ENCODE measurements around the gene ATN1. TPM values are rescaled to one million over a fixed set of nuclear protein-coding genes. Genes with fewer than 3 reads are reported as not detected.
"Not testable (repeated sequence)": the region's sequence is repeated elsewhere in the genome, so short reads cannot be mapped to it uniquely, and the experiment has no call there.

The ATN1 gene
- total RNA-seq, 2 experiments from 2014 or later = 0.98 to 6.7 TPM

DNA sequence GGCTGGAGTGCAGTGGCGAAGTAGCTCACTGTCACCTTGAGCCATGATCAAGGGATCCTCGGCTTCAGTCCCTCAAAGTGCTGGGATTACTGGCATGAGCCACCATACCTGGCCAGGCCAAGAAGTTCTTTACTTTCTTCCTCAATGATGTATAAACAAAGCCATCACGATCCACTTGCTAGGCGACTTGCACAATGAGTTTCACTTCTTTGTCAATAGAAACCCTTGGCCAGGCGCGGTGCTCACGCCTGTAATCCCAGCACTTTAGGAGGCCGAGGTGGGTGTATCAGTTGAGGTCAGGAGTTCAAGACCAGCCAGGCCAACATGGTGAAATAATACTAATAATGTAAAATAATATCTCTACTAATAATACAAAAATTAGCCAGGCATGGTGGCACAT, 40.3 kb upstream of the ATN1 start:
- no peak for DNase-seq (ENCODE audit: low spot score)
- no peaks in the 10 kb centered on the region for H3K79me2 ChIP-seq (ENCODE audit: insufficient read depth, low read depth, low read length)
- H3K27ac ChIP-seq (ENCODE audit: low read depth, low read length, poor library complexity, severe bottlenecking) = no peak overlapping the region
- H3K4me1 ChIP-seq (ENCODE audit: insufficient read depth, low read length, poor library complexity, severe bottlenecking) = peaks cover 28% of the 10 kb centered on the region
- TF ChIP-seq EZH2phosphoT487 (IDR thresholded peaks at IDR 0.05; ENCODE audit: borderline replicate concordance, low read depth, low read length) = no peak
- TF ChIP-seq, protein P1, sequence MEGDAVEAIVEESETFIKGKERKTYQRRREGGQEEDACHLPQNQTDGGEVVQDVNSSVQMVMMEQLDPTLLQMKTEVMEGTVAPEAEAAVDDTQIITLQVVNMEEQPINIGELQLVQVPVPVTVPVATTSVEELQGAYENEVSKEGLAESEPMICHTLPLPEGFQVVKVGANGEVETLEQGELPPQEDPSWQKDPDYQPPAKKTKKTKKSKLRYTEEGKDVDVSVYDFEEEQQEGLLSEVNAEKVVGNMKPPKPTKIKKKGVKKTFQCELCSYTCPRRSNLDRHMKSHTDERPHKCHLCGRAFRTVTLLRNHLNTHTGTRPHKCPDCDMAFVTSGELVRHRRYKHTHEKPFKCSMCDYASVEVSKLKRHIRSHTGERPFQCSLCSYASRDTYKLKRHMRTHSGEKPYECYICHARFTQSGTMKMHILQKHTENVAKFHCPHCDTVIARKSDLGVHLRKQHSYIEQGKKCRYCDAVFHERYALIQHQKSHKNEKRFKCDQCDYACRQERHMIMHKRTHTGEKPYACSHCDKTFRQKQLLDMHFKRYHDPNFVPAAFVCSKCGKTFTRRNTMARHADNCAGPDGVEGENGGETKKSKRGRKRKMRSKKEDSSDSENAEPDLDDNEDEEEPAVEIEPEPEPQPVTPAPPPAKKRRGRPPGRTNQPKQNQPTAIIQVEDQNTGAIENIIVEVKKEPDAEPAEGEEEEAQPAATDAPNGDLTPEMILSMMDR (conservative IDR thresholded peaks at IDR 0.05; ENCODE audit: low read length) = no peak
- H2AFZ ChIP-seq (ENCODE audit: low read length) = no peak overlapping the region
- H3K4me2 ChIP-seq (ENCODE audit: low read length) = no peak overlapping the region
- CTCF ChIA-PET (ENCODE audit: unreplicated experiment) = no interaction called here
- POLR2A ChIA-PET = no interaction called here
- no peak overlapping the region for H3K4me3 ChIP-seq (ENCODE audit: low read depth, low read length, poor library complexity, severe bottlenecking)
- H3K9me2 ChIP-seq (ENCODE audit: insufficient read depth, low read length) = no peaks in the 10 kb centered on the region
- intact Hi-C loops (cut with micrococcal nuclease; ENCODE audit: unreplicated experiment) = no loop called here
- no peaks in the 10 kb centered on the region for H4K20me1 ChIP-seq (ENCODE audit: insufficient read depth, low read length)
- BruUV-seq (replicated peaks) = no TSS peak
- peaks cover 16% of the 10 kb centered on the region; the same call in 1 of the 2 replicates for H3K36me3 ChIP-seq (ENCODE audit: insufficient read depth, low read length)
- no peaks in the 10 kb centered on the region for H3K9me3 ChIP-seq (ENCODE audit: low read length)

DNA sequence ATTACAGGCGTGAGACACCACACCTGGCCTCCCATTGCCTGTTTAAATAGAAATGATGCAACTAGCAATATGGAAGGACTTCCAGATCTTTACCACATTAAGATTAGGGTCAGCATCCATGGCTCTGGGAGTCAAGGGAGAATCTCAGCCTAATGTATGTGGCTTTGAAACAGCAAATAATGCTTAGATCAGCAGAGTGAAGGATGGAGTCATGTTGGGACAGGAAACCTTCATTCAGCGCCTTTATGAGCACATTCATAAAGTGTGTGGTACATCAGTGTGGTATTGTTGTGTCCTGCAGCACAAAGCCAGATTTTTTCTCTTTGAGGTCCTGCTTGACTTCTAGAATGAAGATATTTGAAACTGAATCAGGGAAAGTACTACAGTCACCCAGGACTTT, 39.4 kb upstream of the ATN1 start:
- no TSS peak for BruUV-seq (replicated peaks)
- Histone ChIP-seq H3K4me2 (ENCODE audit: low read length) (no peak overlapping the region), H3K9me3 (ENCODE audit: low read length) (no peaks in the 10 kb centered on the region), H3K4me3 (ENCODE audit: low read depth, low read length, poor library complexity, severe bottlenecking) (no peak overlapping the region), H4K20me1 (ENCODE audit: insufficient read depth, low read length) (no peaks in the 10 kb centered on the region), H2AFZ (ENCODE audit: low read length) (no peak overlapping the region), H3K9me2 (ENCODE audit: insufficient read depth, low read length) (no peaks in the 10 kb centered on the region), H3K4me1 (ENCODE audit: insufficient read depth, low read length, poor library complexity, severe bottlenecking) (peaks cover 28% of the 10 kb centered on the region), H3K79me2 (ENCODE audit: insufficient read depth, low read depth, low read length) (no peaks in the 10 kb centered on the region), H3K27ac (ENCODE audit: low read depth, low read length, poor library complexity, severe bottlenecking) (no peak overlapping the region), H3K36me3 (ENCODE audit: insufficient read depth, low read length) (peaks cover 16% of the 10 kb centered on the region; the same call in 1 of the 2 replicates)
- TF ChIP-seq, protein P1 (conservative IDR thresholded peaks at IDR 0.05; ENCODE audit: low read length) = no peak
- TF ChIP-seq EZH2phosphoT487 (IDR thresholded peaks at IDR 0.05; ENCODE audit: borderline replicate concordance, low read depth, low read length) = no peak
- intact Hi-C loops (cut with micrococcal nuclease; ENCODE audit: unreplicated experiment) = no loop called here
- ChIA-PET POLR2A (no interaction called here), CTCF (ENCODE audit: unreplicated experiment) (no interaction called here)
- DNase-seq (ENCODE audit: low spot score) = no peak

- DNase-seq (ENCODE audit: low spot score); H3K4me3 ChIP-seq (ENCODE audit: low read depth, low read length, poor library complexity, severe bottlenecking); POLR2A ChIA-PET; H3K4me2 ChIP-seq (ENCODE audit: low read length); H3K9me2 ChIP-seq (ENCODE audit: insufficient read depth, low read length); intact Hi-C loops (cut with micrococcal nuclease; ENCODE audit: unreplicated experiment); CTCF ChIA-PET (ENCODE audit: unreplicated experiment); H3K79me2 ChIP-seq (ENCODE audit: insufficient read depth, low read depth, low read length); BruUV-seq (replicated peaks); H3K27ac ChIP-seq (ENCODE audit: low read depth, low read length, poor library complexity, severe bottlenecking); H4K20me1 ChIP-seq (ENCODE audit: insufficient read depth, low read length); H3K9me3 ChIP-seq (ENCODE audit: low read length); H2AFZ ChIP-seq (ENCODE audit: low read length): not testable (repeated sequence)
- peaks cover 28% of the 10 kb centered on the region for H3K4me1 ChIP-seq (ENCODE audit: insufficient read depth, low read length, poor library complexity, severe bottlenecking)
- peaks cover 11% of the 10 kb centered on the region; the same call in 1 of the 2 replicates for H3K36me3 ChIP-seq (ENCODE audit: insufficient read depth, low read length)
Measured at GRCh38 chr12:6888794-6889193, 39.0 kb upstream of the ATN1 start.

GRCh38 chr12:6889775-6890573, 37.8 kb upstream of the ATN1 start:
- intact Hi-C loops (cut with micrococcal nuclease; ENCODE audit: unreplicated experiment) = loop anchor here (2.0 kb wide), 2 partner anchors 33 to 47 kb away; no protein-coding TSS in a partner anchor
- H3K36me3 ChIP-seq (ENCODE audit: insufficient read depth, low read length); H4K20me1 ChIP-seq (ENCODE audit: insufficient read depth, low read length); DNase-seq (ENCODE audit: low spot score); BruUV-seq (replicated peaks); H3K9me3 ChIP-seq (ENCODE audit: low read length); POLR2A ChIA-PET; H3K79me2 ChIP-seq (ENCODE audit: insufficient read depth, low read depth, low read length); CTCF ChIA-PET (ENCODE audit: unreplicated experiment); H3K9me2 ChIP-seq (ENCODE audit: insufficient read depth, low read length): not testable (repeated sequence)
- H3K27ac ChIP-seq (ENCODE audit: low read depth, low read length, poor library complexity, severe bottlenecking) = peak overlapping the region; percentile 81
- peak overlapping the region; percentile 66 for H3K4me2 ChIP-seq (ENCODE audit: low read length)
- peak overlapping the region; percentile 59 for H3K4me3 ChIP-seq (ENCODE audit: low read depth, low read length, poor library complexity, severe bottlenecking)
- H2AFZ ChIP-seq (ENCODE audit: low read length) = peak overlapping the region; percentile 63; the same call in 1 of the 2 replicates
- H3K4me1 ChIP-seq (ENCODE audit: insufficient read depth, low read length, poor library complexity, severe bottlenecking) = peaks cover 28% of the 10 kb centered on the region

Data from OCI-LY7 (cell line).